ENCODE measurements around the gene PRR36.

The PRR36 gene

DNA sequence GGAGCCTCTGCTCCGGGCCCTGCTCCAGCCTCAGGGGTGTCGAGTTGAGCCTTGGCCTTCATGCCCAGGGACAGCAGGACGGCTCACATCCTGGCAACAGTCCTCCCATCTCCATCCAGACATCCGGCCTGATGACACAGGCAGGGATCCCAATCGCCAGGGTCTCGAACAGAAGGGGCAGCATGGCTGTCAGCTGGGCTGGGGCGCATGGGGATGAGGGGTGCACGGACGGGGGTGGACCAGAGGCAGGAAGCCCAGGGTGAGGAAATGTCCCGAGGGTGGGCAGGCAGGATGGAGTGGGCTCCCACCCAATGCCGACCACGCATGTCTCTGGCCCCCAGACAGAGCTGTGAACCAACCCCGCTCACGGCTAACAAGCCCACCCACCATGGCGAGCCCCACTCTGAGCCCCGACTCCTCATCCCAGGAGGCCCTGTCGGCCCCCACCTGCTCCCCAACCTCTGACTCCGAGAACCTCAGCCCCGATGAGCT lies 28.0 kb downstream of the PRR36 start:
- DNase-seq (ENCODE audit: low spot score) = no peak

DNA sequence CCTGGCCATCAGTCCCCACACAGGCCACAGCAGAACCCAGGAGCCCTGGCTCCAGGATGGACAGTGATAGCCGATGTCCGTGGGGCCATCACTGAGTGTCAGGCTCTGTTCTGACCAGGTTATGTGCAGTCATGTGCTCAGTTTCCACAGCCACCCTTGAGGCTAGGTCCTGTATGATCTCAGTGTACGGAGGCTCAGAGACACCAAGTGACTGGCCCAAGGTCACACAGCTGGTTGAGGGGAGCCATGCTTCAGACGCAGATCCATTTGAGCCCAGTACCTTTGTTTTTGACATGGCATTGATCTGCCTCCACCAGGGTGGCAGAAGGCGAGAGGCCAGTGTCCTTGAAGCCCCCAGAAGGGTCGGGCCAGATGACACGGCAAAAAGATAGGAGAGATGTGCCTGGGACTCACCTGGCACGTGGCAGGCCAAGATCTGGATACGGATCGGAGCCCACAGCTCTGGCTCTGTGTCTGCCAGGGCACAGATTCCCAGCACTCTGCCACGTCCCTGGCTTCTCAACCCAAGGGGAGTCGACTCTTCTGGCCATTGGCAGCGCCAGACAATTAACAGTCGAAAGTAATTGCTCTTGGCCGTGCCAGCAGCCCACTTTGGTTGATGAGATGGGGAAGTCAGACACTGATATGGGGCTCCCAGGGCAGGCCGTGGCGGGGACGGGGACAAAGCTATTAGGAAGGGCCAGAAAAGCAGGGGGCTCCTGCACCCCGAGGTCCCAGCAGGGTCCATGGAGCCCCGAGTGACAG lies 28.6 kb downstream of the PRR36 start:
- no peak for DNase-seq (ENCODE audit: low spot score)

DNA sequence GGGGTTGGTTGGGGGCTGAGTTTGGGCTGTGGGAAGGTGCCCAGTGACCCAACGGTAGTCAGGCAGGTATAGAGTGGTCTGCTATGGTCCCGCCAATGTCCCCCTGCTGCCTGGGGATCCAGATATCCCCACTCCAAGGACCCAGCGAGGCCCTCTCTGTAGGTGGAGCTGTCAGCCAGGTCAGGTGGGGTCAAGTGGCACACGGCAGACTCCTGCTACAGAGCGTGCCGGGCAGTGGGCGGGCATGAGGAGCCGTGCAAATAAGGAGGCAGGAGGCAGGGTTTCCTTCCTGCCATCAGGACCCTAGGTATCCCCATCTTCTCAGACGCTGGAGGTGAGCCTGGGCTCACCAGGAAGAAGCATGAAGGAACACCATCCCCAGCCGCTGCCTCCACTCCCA lies 29.2 kb downstream of the PRR36 start:
- DNase-seq (ENCODE audit: low spot score) = no peak

DNA sequence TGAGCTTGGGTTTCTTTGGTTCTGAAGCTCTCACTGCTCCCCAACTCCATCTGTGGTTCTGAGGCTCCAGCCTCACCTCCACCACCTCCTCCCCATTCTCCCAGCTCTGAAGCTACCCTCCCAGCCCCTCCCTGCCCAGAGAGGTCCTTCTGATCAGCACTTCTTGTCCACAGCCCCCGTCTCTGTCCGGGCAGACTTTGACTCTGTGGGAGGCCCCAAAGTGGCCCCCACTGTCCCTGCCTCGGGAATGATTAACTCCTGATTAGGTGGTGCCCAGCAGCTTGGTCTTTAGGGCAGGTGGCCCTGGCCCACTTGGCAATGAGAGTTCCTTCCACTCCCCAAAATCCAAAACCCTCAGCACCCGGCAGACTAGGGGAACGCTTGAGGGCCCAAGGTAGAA lies 29.8 kb downstream of the PRR36 start:
- DNase-seq (ENCODE audit: low spot score) = no peak

DNA sequence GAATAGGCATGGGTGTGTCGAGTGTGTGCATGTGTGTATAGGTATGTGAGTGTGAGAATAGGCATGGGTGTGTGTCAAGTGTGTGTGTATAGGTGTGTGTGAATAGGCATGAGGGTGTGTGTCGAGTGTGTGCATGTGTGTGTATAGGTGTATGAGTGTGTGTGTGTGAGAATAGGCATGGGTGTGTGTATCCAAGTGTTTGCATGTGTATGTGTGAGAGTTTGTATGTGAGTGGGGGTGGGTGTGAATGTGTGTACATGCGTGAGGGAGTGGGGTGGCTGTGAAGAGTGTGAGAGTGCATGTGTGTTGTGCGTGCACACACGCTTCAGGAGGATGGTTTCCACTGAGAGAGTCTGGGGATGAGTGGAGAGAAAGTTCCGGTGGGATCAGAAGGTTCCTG lies 30.7 kb downstream of the PRR36 start:
- no peak for DNase-seq (ENCODE audit: low spot score)

DNA sequence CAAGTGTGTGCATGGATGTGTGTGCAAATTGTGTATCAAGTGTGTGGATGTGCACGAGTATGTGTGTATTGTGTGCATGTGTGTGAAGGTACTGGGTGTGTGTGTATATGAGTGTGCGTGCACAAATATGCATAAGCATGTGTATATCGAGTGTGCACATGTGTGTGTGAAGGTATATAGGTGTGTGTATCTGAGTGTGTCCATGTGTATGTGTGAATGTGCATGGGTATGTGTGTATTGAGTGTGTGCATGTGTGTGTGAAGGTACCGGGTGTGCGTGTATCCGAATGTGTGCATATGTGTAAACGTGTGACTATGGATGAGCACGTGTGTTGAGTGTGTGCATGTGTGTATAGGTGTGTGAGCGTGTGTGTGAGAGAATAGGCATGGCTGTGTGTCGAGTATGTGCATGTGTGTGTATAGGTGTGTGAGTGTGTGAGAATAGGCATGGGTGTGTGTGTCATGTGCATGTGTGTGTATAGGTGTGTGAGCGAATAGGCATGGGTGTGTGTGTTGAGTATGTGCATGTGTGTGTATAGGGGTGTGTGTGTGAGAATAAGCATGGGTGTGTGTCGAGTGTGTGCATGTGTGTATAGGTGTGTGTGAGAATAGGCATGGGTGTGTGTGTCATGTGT lies 31.4 kb downstream of the PRR36 start:
- no peak for DNase-seq (ENCODE audit: low spot score)

DNA sequence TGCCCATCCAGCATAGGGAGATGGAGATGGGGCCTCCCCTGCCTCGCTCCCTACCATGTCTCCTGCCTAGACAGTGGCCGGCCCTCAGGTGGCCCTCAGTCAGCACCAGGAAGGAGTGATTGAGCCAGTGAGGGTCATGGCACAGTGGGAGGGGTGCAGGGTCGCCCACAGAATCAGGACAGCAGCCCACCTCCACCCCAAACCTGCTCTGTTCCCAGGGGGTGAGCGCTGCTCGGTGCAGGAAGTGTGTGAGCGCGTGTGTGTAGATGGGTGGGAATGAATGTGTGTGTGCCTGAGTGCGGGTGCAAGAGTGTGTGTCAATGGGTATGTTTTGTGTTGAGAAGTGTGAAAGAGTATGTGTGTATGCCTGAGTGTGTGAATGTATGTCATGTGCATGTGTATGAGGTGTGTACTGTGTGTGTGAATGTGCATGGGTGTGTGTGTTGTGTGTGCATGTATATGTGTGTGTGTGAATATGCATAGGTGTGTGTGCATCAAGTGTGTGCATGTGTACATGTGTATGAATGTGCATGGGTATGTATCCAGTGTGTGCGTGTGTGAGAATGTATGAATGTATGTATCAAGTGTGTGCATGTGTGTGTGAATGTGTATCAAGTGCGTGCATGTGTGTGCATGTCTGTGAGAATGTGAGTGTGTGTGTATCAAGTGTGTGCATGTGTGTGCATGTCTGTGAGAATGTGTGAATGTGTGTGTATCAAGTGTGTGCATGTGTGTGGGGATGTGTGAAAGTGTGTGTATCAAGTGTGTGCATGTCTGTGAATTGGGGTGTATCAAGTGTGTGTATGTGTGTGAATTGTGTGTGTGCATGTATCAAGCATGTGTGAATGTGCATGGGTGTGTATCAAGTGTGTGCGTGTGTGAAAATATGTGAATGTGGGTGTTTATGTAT lies 32.2 kb downstream of the PRR36 start:
- DNase-seq (ENCODE audit: low spot score) = no peak

DNA sequence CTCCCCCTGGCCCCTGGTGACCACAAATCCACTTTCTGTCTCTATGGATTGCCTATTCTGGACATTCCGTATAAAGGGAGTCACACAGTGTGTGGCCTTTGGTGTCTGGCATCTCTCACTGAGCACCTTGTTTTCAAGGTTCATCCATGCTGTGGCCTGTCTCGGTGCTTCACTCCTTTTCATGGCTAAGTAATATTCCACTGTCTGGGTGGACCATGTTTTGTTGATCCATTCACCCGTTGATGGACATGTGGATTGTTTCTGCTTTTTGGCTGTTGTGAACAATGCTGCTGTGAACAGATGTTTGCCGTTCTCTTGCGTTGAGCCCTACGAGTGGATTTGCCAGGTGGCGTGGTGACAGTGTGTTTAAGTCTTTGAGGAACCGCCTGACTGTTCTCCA lies 33.6 kb downstream of the PRR36 start:
- no peak for DNase-seq (ENCODE audit: low spot score)

DNA sequence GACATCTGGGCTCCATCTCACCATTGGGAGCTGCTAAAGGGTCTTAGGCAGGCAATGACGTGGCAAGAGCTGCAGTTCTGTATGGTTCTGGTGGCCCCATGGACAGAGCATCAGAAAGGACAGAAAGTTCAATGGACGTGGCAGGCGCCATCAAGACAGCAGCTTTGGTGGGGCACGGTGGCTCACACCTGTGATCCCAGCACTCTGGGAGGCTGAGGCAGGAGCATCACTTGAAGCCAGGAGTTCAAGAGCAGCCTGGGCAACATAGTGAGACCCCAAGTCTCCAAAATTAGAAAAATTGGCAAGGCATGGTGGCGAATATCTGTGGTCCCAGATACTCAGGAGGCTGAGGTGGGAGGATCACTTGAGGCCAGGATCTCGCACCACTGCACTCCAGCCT lies 34.7 kb downstream of the PRR36 start:
- DNase-seq (ENCODE audit: low spot score) = no peak

DNA sequence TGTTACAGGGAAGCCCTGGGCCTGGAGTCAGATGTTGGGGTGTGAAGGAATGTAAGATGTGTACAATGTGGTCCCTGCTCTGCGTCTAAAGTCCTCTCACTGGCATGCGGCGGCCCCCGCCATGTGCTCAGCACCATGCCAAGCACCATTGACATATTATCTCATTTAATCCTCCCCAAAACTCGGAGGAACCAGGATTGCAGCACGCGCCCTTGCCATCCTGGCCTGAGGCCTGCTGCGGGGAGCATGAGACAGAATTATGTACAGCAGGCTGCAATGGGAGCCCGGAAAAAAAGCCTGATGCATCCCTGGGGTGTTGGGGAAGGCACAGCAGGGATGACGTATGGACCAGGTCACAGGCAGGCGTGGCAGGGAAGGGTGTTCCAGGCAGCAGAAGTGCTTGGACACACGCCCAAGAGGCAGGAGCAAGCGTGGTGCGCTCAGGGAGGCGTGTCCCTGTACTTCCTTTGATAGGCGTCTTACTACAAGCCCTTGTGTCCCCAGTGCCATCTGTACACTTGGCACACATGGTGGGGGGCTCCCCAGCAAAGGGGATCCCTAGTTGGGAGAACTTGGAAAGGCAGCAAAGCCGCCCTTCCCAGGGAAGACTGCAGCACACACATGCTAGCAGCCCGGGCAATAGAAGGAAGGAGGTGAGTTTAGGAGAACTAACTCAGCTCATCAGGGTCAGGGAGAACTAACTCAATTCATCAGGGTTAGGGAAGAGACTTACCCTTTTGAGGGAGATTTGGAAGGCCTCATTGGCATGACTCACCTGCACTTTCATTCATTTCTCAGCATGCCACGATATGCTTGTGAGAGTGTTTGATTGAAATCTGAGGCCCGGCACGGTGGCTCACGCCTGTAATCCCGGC lies 40.7 kb downstream of the PRR36 start:
- no peak for DNase-seq (ENCODE audit: low spot score)

DNA sequence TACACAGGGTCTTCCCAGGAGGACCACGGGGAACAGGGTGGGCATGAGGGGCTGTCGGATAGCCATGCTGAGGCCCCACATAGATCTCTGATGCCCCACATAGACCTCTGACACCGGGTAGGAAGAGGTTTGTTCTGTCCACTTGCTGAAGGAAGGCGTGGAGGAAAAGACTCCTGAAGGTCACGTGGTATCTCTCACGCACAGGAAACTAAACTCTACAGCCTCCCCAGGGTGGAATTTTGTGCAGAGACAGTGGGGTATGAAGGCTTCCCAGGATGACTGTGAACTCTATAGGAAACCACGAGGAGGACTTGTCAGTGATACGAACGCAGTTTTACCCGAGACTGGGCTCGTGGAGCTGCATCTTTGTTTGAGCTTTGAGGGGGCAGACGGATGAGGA lies 41.4 kb downstream of the PRR36 start:
- DNase-seq (ENCODE audit: low spot score) = no peak

DNA sequence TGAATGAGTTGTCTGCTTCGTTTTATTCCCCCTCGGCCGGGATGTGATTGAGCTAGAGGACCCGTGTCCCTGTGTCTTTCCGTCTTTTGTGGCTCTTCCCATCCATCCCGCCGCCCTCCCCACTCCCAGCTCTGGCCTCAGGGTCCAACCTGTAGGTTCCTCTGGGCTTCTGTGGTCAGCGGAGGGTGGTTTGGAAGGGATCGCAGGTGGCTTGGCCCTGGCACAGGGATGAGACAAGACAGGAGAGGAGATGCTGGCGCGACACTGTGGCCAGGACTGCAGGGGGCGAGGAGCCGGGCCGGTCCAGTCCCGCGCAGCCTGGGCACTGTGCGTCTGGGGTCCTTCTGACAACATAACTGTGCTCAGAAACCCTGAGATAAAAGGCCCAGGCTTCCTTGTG lies 42.2 kb downstream of the PRR36 start:
- DNase-seq (ENCODE audit: low spot score) = no peak

DNA sequence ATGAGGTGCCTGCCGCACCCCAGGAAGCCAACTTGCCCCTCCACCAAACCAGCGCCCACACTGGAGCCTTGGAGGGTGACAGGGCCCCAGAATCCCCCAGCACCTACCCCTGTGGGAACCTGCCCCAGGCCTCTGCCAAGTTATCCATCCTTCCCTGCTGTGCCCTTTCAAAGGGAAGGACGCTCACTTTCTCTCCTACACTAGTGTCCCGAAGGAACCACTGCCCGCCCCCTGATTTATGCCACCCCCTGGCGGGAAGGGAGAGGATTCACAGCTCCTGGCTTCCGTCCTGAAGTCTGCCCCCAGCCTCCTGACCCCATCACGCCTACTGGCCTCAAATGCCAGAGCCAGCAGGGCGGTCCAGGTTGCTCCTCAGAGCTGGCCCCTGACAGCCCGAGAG lies 42.7 kb downstream of the PRR36 start:
- peak; percentile 29 for DNase-seq (ENCODE audit: low spot score)

DNA sequence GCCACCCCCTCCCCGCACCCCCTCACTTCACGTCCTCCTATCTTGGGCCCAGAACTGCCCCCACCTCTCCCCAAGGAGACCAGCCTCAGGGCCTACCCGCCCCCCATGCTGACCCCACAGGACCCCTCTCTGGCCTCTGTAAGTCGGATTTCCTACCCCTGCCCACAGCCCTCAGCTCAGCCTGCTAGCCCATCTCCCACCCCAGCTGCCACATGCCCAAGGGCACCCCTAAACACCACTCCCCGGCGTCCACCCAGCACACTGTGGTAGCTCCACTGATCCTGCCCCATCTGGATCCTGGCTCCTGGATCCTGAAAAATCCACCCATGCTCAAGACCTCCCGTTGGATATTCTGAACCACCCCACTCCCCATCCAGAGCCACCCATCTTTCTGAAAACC lies 43.4 kb downstream of the PRR36 start:
- no peak for DNase-seq (ENCODE audit: low spot score)

DNA sequence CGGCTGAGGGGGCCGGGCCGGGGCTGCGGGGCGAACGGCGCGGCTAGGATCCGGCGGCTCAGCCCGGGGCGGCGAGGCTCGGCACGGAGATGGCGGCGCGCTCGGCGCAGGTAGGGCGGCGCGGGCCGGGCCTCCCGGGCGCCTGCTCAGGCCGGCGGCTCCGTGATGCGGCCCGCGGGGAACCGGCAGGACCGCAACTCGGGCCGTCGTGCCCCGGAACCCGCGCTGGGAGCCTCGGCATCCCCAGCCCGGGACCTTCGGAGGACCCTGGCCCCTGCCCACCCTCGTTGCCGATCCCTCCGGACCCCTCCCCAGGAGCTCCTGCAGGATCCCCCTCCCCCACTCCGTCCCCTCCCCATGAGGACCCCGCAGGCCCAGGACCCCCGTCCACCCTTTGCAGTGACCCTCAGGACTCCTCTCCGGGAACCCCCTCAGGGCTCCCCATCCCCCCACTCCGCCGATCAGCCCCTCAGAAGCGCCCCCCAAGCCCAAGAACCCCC lies 43.9 kb downstream of the PRR36 start:
- no peak for DNase-seq (ENCODE audit: low spot score)

DNA sequence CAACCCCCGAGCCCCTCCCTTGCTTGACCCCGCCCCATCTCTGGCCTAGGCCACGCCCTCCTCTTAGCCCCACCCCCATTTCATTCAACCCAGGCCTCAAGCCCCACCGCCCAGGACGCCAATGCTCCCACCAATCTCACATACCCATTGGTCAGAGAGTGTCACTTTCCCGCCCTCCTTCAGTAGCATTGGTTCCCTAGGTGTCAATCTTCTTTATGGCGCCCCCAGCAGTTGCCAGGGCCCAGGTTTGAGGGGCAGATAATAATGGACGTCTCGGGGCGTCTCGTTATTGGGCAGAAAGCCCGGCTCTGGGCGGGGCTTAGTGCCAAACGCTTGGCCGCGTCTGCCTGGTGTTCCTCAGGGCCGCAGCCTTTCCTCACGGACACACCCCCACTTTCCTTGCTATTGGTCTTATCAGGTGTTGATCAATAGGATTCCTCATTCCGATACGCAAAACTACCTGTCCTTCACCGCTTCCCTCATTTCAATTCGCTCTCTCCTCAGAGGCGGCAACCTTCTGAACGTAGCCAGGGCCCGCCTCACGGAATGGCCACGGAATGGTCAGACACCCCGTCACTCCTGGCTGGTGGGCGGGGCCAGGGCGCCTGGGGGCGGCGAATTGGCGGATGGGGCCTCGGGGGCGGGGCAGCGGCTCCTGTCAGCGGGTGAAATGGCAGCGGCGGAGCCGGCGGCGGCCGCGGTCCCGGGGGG lies 44.5 kb downstream of the PRR36 start, which contains the start of gene EVI5L:
Gene EVI5L, plus strand, starts transcription at position 658 of the 711 bp plus-strand sequence. CDS start 16,325 bp downstream, outside the sequence.
- DNase-seq (ENCODE audit: low spot score) = peak; percentile 99

DNA sequence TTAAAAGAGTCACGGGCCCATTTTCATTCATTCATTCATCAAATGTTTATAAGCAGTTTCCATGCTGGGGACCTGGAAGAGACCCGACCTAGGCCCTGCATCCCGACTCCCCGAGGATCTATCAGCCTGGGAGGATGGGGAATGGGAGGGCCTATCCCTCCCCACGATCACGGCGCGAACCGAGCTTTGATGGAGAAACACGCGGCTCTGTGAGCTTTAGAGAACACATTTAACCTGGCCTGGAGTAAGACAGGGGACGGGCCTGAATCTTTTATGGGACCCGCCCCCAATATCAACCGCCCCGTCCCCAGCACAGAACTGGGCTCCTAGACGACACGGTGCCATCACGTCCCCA lies 45.0 kb downstream of the PRR36 start:
- DNase-seq (ENCODE audit: low spot score) = no peak

DNA sequence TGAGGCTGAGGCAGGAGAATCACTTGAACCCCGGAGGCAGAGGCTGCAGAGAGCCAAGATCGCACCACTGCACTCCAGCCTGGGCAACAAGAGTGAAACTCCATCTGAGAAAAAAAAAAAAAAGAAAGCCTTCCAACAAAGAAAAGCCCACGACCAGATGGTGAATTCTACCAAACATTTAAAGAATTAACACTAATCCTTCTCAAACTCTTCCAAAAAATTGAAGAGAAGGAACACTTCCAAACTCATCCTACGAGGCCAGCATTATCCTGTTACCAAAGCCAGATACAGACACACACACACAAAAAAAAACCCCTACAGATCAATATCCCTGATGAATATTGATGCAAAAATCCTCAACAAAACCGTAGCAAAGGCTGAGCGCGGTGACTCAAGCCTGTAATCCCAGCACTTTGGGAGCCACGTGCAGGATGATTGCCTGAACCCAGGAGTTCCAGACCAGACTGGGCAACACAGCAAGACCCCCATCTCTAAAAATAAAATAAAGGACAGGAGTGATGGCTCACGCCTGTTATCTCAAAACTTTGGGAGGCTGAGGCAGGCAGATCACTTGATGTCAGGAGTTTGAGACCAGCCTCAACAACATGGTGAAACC lies 50.4 kb downstream of the PRR36 start:
- DNase-seq (ENCODE audit: low spot score) = no peak

DNA sequence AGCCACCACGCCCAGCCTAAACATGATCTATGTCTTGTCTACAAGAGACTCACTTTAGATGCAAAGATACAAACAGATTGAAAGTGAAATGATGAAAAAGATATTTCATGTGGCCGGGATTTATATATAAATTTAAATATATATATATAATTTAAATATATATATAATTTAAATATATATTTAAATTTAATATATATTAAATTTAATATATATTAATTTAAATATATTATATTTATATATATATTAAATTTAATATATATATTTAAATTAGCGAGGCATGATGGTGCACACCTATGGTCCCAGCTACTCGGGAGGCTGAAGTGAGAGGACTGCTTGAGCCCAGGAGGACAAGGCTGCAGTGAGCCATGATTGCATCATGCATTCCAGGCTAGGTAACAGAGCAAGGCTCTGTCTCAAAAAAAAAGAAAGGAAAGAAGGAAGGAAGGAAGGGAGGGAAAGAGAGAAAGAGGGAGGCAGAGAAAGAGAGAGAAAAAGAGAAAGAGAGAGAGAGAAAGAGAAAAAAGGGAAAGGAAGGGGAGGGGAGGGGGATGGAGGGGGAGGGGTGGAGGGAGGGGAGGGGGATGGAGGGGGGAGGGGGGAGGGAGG lies 51.2 kb downstream of the PRR36 start:
- no peak for DNase-seq (ENCODE audit: low spot score)

DNA sequence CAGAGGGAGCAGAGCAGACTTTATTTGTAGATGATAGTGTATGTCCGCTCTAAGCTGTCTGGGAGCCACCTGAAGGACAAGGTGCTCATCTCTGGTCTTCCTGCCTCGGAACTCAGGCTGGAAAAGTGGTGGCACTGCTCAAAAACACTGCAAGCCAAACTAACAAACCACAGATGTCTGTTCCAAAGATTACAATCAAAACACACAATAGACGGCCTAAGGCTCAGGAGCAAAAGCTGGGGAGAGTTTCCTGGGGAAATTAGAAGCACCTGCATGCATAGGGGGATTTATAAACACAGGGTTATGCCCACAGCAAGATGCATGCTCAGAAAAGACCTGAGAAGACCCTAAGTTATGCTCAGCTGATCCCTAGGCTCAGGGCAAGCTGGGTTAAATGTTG lies 53.6 kb downstream of the PRR36 start:
- no peak for DNase-seq (ENCODE audit: low spot score)
